Measurements from ENCODE around the gene RAB11FIP4. TPM values are rescaled to one million over a fixed set of nuclear protein-coding genes. Genes with fewer than 3 reads are reported as not detected.
A peak's percentile ranks its signal among the peaks of the same experiment; 100 is the strongest.

RAB11FIP4 gene
- total RNA-seq, 1 experiment from 2014 or later: 2.8 TPM

DNA sequence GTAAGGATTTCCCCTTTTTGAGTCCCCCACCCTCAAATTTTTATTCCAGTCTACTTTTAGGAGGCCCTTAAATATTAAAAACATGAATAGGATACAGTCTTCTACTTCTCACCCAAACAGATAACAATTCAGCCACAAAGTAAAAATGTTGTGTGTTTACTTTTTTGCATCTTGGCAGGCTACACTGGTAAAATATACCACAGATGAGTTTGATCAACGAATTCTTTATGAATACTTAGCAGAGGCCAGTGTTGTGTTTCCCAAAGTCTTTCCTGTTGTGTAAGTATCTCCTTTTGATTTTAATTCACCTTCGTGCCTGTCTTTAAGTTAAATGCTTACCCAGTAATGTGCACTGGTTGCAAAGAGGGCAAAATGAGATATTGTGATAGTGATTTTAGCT lies 34.4 kb upstream of the RAB11FIP4 start:
- no TSS peak for BruUV-seq (replicated peaks)
- no peak overlapping the region for H3K4me3 Mint-ChIP-seq (ENCODE audit: unreplicated experiment)
- ChIA-PET POLR2A (interaction anchor here (0.8 kb wide), 1 partner anchor 260 kb away, joined by 3 read pairs; no protein-coding TSS in a partner anchor), CTCF (no interaction called here)
- no peaks in the 10 kb centered on the region for H3K4me1 Mint-ChIP-seq (ENCODE audit: insufficient read depth, unreplicated experiment)
- H3K27me3 Mint-ChIP-seq (ENCODE audit: insufficient read depth, unreplicated experiment): no peaks in the 10 kb centered on the region
- TF ChIP-seq, protein P1, sequence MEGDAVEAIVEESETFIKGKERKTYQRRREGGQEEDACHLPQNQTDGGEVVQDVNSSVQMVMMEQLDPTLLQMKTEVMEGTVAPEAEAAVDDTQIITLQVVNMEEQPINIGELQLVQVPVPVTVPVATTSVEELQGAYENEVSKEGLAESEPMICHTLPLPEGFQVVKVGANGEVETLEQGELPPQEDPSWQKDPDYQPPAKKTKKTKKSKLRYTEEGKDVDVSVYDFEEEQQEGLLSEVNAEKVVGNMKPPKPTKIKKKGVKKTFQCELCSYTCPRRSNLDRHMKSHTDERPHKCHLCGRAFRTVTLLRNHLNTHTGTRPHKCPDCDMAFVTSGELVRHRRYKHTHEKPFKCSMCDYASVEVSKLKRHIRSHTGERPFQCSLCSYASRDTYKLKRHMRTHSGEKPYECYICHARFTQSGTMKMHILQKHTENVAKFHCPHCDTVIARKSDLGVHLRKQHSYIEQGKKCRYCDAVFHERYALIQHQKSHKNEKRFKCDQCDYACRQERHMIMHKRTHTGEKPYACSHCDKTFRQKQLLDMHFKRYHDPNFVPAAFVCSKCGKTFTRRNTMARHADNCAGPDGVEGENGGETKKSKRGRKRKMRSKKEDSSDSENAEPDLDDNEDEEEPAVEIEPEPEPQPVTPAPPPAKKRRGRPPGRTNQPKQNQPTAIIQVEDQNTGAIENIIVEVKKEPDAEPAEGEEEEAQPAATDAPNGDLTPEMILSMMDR (IDR thresholded peaks at IDR 0.05; ENCODE audit: unreplicated experiment): no peak
- no peaks in the 10 kb centered on the region for H3K9me3 Mint-ChIP-seq (ENCODE audit: unreplicated experiment)
- H3K27ac Mint-ChIP-seq (ENCODE audit: low read depth, unreplicated experiment): no peak overlapping the region
- DNase-seq (ENCODE audit: unreplicated experiment): no peak
- intact Hi-C loops (cut with micrococcal nuclease): no loop called here
- peaks cover 85% of the 10 kb centered on the region for H3K36me3 Mint-ChIP-seq (ENCODE audit: insufficient read depth, unreplicated experiment)

DNA sequence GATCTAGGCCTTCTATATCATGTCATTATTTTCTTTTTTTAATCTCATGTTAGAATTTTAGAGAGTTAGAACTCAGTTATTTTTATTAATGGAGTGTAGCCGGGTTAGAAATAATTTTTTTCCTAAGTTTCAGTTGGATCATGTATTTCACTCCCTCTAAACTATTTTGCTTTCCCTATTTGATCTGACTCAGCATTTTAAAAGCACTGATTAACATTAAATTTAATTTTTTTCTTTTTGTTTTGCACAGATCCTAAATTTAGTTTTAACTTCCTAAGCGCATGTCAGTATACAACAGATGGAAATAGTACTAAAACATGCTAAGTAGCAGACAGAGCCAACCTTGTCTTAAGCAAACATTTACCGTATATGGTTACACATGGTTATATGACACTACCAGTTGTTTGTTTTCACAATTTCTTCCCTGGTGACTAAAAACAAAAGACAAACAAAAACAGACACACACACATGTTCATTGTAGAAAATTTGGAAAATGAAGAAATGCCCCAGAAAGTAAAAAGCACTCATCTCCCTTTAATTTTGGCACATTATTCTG lies 33.6 kb upstream of the RAB11FIP4 start:
- H3K27ac Mint-ChIP-seq (ENCODE audit: low read depth, unreplicated experiment): no peak overlapping the region

DNA sequence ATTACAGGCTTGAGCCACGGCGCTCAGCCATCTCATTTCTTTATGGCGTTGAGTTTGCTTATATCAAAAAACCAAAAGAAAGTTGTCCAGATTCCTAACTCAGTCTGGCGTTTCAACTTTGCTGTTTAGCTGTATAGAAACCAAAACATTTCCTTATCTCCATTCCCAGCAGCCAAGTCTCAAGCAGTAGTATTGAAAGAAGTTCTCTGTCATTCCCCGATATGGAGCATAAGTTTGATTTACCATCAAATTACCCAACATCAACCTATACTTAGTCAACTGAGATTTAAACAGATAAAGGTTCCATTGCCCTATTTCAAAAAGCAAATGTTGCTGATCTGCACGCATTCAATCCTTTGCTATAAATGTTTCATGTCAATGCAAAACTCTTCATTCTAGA lies 27.5 kb upstream of the RAB11FIP4 start:
- BruUV-seq (replicated peaks): no TSS peak
- intact Hi-C loops (cut with micrococcal nuclease): no loop called here
- TF ChIP-seq, protein P1 (IDR thresholded peaks at IDR 0.05; ENCODE audit: unreplicated experiment): no peak
- no peaks in the 10 kb centered on the region for H3K4me1 Mint-ChIP-seq (ENCODE audit: insufficient read depth, unreplicated experiment)
- peaks cover 64% of the 10 kb centered on the region for H3K36me3 Mint-ChIP-seq (ENCODE audit: insufficient read depth, unreplicated experiment)
- H3K27ac Mint-ChIP-seq (ENCODE audit: low read depth, unreplicated experiment): no peak overlapping the region
- ChIA-PET POLR2A (no interaction called here), CTCF (interaction anchor here (1.6 kb wide), 1 partner anchor 9 kb away, joined by 5 read pairs; no protein-coding TSS in a partner anchor)
- H3K27me3 Mint-ChIP-seq (ENCODE audit: insufficient read depth, unreplicated experiment): no peaks in the 10 kb centered on the region
- H3K4me3 Mint-ChIP-seq (ENCODE audit: unreplicated experiment): no peak overlapping the region
- DNase-seq (ENCODE audit: unreplicated experiment): no peak
- H3K9me3 Mint-ChIP-seq (ENCODE audit: unreplicated experiment): no peaks in the 10 kb centered on the region

More for the DNA sequence above, 33.6 kb upstream of the RAB11FIP4 start:
- Mint-ChIP-seq H3K9me3 (ENCODE audit: unreplicated experiment) (no peaks in the 10 kb centered on the region), H3K4me3 (ENCODE audit: unreplicated experiment) (no peak overlapping the region), H3K4me1 (ENCODE audit: insufficient read depth, unreplicated experiment) (no peaks in the 10 kb centered on the region), H3K27me3 (ENCODE audit: insufficient read depth, unreplicated experiment) (no peaks in the 10 kb centered on the region), H3K36me3 (ENCODE audit: insufficient read depth, unreplicated experiment) (peaks cover 86% of the 10 kb centered on the region)
- no TSS peak for BruUV-seq (replicated peaks)
- ChIA-PET CTCF (no interaction called here), POLR2A (interaction anchor here (0.8 kb wide), 1 partner anchor 261 kb away, joined by 3 read pairs; no protein-coding TSS in a partner anchor)
- intact Hi-C loops (cut with micrococcal nuclease): no loop called here
- TF ChIP-seq, protein P1 (IDR thresholded peaks at IDR 0.05; ENCODE audit: unreplicated experiment): no peak
- DNase-seq (ENCODE audit: unreplicated experiment): peak; percentile 14

DNA sequence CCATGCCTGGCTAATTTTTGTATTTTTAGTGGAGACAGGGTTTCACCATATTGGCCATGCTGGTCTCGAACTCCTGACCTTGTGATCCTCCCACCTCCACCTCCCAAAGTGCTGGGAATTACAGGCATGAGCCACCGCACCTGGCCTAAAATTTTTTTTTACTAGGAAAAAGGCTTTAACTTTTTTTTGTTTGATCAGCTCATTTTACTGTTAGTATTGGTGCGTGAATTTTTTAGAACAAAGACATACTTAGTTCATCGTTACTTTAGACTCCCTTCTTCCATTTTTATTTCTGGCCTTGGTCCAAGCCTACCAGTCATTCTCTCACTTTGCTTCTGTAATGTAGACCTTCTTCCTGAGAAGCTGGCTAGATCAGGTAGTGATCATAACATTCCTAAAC lies 25.4 kb upstream of the RAB11FIP4 start:
- CTCF ChIA-PET: no interaction called here
- H3K27me3 Mint-ChIP-seq (ENCODE audit: insufficient read depth, unreplicated experiment): no peaks in the 10 kb centered on the region
- H3K27ac Mint-ChIP-seq (ENCODE audit: low read depth, unreplicated experiment): no peak overlapping the region
- BruUV-seq (replicated peaks): no TSS peak
- intact Hi-C loops (cut with micrococcal nuclease): no loop called here
- POLR2A ChIA-PET: interaction anchor here (0.6 to 0.9 kb wide), 3 partner anchors 11 to 395 kb away, joined by 3 read pairs; no protein-coding TSS in a partner anchor
- DNase-seq (ENCODE audit: unreplicated experiment): no peak
- TF ChIP-seq, protein P1 (IDR thresholded peaks at IDR 0.05; ENCODE audit: unreplicated experiment): no peak
- no peaks in the 10 kb centered on the region for H3K9me3 Mint-ChIP-seq (ENCODE audit: unreplicated experiment)
- no peaks in the 10 kb centered on the region for H3K4me1 Mint-ChIP-seq (ENCODE audit: insufficient read depth, unreplicated experiment)
- peaks cover 58% of the 10 kb centered on the region for H3K36me3 Mint-ChIP-seq (ENCODE audit: insufficient read depth, unreplicated experiment)
- H3K4me3 Mint-ChIP-seq (ENCODE audit: unreplicated experiment): no peak overlapping the region

Data from MCF 10A (cell line).